ENCODE measurements around the gene VAV3. TPM values are rescaled to one million over a fixed set of nuclear protein-coding genes. Genes with fewer than 3 reads are reported as not detected.

VAV3 gene
- total RNA-seq, 2 donors from 2014 or later = 1.7 to 4.9 TPM

- ATAC-seq (replicated peaks) = peak; percentile 98
- Mint-ChIP-seq H3K9me3 (peaks cover 3% of the 10 kb centered on the region), H3K4me1 (peaks cover 23% of the 10 kb centered on the region), H3K27ac (no peak overlapping the region), H3K4me3 (no peak overlapping the region), H3K27me3 (no peaks in the 10 kb centered on the region), H3K36me3 (ENCODE audit: low read depth) (no peaks in the 10 kb centered on the region)
These were observed 122.7 kb downstream of the VAV3 start for GRCh38 chr1:107842241-107842640.

- Mint-ChIP-seq H3K9me3 (no peaks in the 10 kb centered on the region), H3K27ac (no peak overlapping the region), H3K36me3 (ENCODE audit: low read depth) (no peaks in the 10 kb centered on the region), H3K4me3 (peak overlapping the region; percentile 22), H3K4me1 (peaks cover 16% of the 10 kb centered on the region), H3K27me3 (no peaks in the 10 kb centered on the region)
- peak; percentile 14 for ATAC-seq (replicated peaks)
These were observed 124.3 kb downstream of the VAV3 start for GRCh38 chr1:107840725-107841124.

GRCh38 chr1:107838056-107838455 is 126.9 kb downstream of the VAV3 start:
- H3K9me3 Mint-ChIP-seq = no peaks in the 10 kb centered on the region
- H3K27me3 Mint-ChIP-seq = no peaks in the 10 kb centered on the region
- H3K4me3 Mint-ChIP-seq = no peak overlapping the region
- peaks cover 11% of the 10 kb centered on the region for H3K4me1 Mint-ChIP-seq
- no peak overlapping the region for H3K27ac Mint-ChIP-seq
- ATAC-seq (replicated peaks) = no peak
- no peaks in the 10 kb centered on the region for H3K36me3 Mint-ChIP-seq (ENCODE audit: low read depth)

GRCh38 chr1:107835151-107835670 is 129.8 kb downstream of the VAV3 start:
- Mint-ChIP-seq H3K27me3 (no peaks in the 10 kb centered on the region), H3K9me3 (no peaks in the 10 kb centered on the region), H3K4me1 (peaks cover 5% of the 10 kb centered on the region), H3K36me3 (ENCODE audit: low read depth) (no peaks in the 10 kb centered on the region), H3K4me3 (no peak overlapping the region), H3K27ac (no peak overlapping the region)
- ATAC-seq (replicated peaks) = no peak

- ATAC-seq (replicated peaks) = no peak
- H3K4me1 Mint-ChIP-seq = peaks cover 17% of the 10 kb centered on the region
- no peak overlapping the region for H3K4me3 Mint-ChIP-seq
- H3K9me3 Mint-ChIP-seq = no peaks in the 10 kb centered on the region
- H3K27me3 Mint-ChIP-seq = no peaks in the 10 kb centered on the region
- no peaks in the 10 kb centered on the region for H3K36me3 Mint-ChIP-seq (ENCODE audit: low read depth)
- H3K27ac Mint-ChIP-seq = no peak overlapping the region
These were observed 131.9 kb downstream of the VAV3 start for GRCh38 chr1:107833061-107833460.

GRCh38 chr1:107831921-107832320 is 133.1 kb downstream of the VAV3 start:
- peaks cover 17% of the 10 kb centered on the region for H3K4me1 Mint-ChIP-seq
- H3K9me3 Mint-ChIP-seq = no peaks in the 10 kb centered on the region
- no peak for ATAC-seq (replicated peaks)
- no peak overlapping the region for H3K4me3 Mint-ChIP-seq
- H3K27ac Mint-ChIP-seq = no peak overlapping the region
- no peaks in the 10 kb centered on the region for H3K27me3 Mint-ChIP-seq
- H3K36me3 Mint-ChIP-seq (ENCODE audit: low read depth) = no peaks in the 10 kb centered on the region

GRCh38 chr1:107830526-107830925 is 134.5 kb downstream of the VAV3 start:
- Mint-ChIP-seq H3K9me3 (no peaks in the 10 kb centered on the region), H3K36me3 (ENCODE audit: low read depth) (no peaks in the 10 kb centered on the region), H3K27ac (no peak overlapping the region), H3K4me1 (peaks cover 17% of the 10 kb centered on the region), H3K4me3 (no peak overlapping the region), H3K27me3 (no peaks in the 10 kb centered on the region)
- ATAC-seq (replicated peaks) = no peak

- H3K9me3 Mint-ChIP-seq = no peaks in the 10 kb centered on the region
- H3K4me3 Mint-ChIP-seq = no peak overlapping the region
- H3K27me3 Mint-ChIP-seq = no peaks in the 10 kb centered on the region
- ATAC-seq (replicated peaks) = no peak
- peaks cover 17% of the 10 kb centered on the region for H3K4me1 Mint-ChIP-seq
- no peaks in the 10 kb centered on the region for H3K36me3 Mint-ChIP-seq (ENCODE audit: low read depth)
- H3K27ac Mint-ChIP-seq = peak overlapping the region; percentile 33
These were observed 134.9 kb downstream of the VAV3 start for GRCh38 chr1:107830075-107830474.

GRCh38 chr1:107829036-107829770 is 135.8 kb downstream of the VAV3 start:
- Mint-ChIP-seq H3K9me3 (peaks cover under 1% of the 10 kb centered on the region), H3K4me3 (peak overlapping the region; percentile 42), H3K27ac (peak overlapping the region; percentile 33), H3K27me3 (no peaks in the 10 kb centered on the region), H3K4me1 (peaks cover 17% of the 10 kb centered on the region), H3K36me3 (ENCODE audit: low read depth) (no peaks in the 10 kb centered on the region)
- ATAC-seq (replicated peaks) = peak; percentile 40

GRCh38 chr1:107824946-107825345 is 140.0 kb downstream of the VAV3 start:
- Mint-ChIP-seq H3K9me3 (peaks cover 22% of the 10 kb centered on the region), H3K4me3 (no peak overlapping the region), H3K36me3 (ENCODE audit: low read depth) (peaks cover 7% of the 10 kb centered on the region), H3K27me3 (no peaks in the 10 kb centered on the region), H3K4me1 (peaks cover 26% of the 10 kb centered on the region), H3K27ac (no peak overlapping the region)
- ATAC-seq (replicated peaks) = no peak

GRCh38 chr1:107821340-107821739 is 143.6 kb downstream of the VAV3 start:
- Mint-ChIP-seq H3K4me1 (peaks cover 20% of the 10 kb centered on the region), H3K9me3 (peaks cover 22% of the 10 kb centered on the region), H3K4me3 (peak overlapping the region; percentile 73), H3K36me3 (ENCODE audit: low read depth) (peaks cover 7% of the 10 kb centered on the region), H3K27ac (peak overlapping the region; percentile 88), H3K27me3 (no peaks in the 10 kb centered on the region)
- ATAC-seq (replicated peaks) = peak; percentile 97

- Mint-ChIP-seq H3K36me3 (ENCODE audit: low read depth) (peaks cover 7% of the 10 kb centered on the region), H3K4me3 (peak overlapping the region; percentile 73), H3K27ac (peak overlapping the region; percentile 88), H3K9me3 (peaks cover 22% of the 10 kb centered on the region), H3K27me3 (no peaks in the 10 kb centered on the region), H3K4me1 (peaks cover 20% of the 10 kb centered on the region)
- ATAC-seq (replicated peaks) = peak; percentile 87
These were observed 144.2 kb downstream of the VAV3 start for GRCh38 chr1:107820801-107821200.

GRCh38 chr1:107817935-107818334 is 147.0 kb downstream of the VAV3 start:
- H3K4me1 Mint-ChIP-seq = peaks cover 20% of the 10 kb centered on the region
- ATAC-seq (replicated peaks) = no peak
- no peaks in the 10 kb centered on the region for H3K27me3 Mint-ChIP-seq
- peaks cover 7% of the 10 kb centered on the region for H3K36me3 Mint-ChIP-seq (ENCODE audit: low read depth)
- no peak overlapping the region for H3K4me3 Mint-ChIP-seq
- no peak overlapping the region for H3K27ac Mint-ChIP-seq
- peaks cover 9% of the 10 kb centered on the region for H3K9me3 Mint-ChIP-seq

GRCh38 chr1:107817206-107817605 is 147.8 kb downstream of the VAV3 start:
- Mint-ChIP-seq H3K27ac (no peak overlapping the region), H3K36me3 (ENCODE audit: low read depth) (peaks cover 7% of the 10 kb centered on the region), H3K4me3 (no peak overlapping the region), H3K27me3 (no peaks in the 10 kb centered on the region), H3K9me3 (peaks cover 5% of the 10 kb centered on the region), H3K4me1 (peaks cover 20% of the 10 kb centered on the region)
- no peak for ATAC-seq (replicated peaks)

GRCh38 chr1:107810291-107810951 is 154.6 kb downstream of the VAV3 start:
- no peak overlapping the region for H3K4me3 Mint-ChIP-seq
- no peak overlapping the region for H3K27ac Mint-ChIP-seq
- H3K4me1 Mint-ChIP-seq = peaks cover 12% of the 10 kb centered on the region
- no peak for ATAC-seq (replicated peaks)
- H3K27me3 Mint-ChIP-seq = no peaks in the 10 kb centered on the region
- no peaks in the 10 kb centered on the region for H3K9me3 Mint-ChIP-seq
- no peaks in the 10 kb centered on the region for H3K36me3 Mint-ChIP-seq (ENCODE audit: low read depth)
